ENCODE results near the gene SMC6. TPM values are rescaled to one million over a fixed set of nuclear protein-coding genes. Genes with fewer than 3 reads are reported as not detected.

The SMC6 gene
- total RNA-seq, 1 experiment from 2014 or later = 41.3 TPM

DNA sequence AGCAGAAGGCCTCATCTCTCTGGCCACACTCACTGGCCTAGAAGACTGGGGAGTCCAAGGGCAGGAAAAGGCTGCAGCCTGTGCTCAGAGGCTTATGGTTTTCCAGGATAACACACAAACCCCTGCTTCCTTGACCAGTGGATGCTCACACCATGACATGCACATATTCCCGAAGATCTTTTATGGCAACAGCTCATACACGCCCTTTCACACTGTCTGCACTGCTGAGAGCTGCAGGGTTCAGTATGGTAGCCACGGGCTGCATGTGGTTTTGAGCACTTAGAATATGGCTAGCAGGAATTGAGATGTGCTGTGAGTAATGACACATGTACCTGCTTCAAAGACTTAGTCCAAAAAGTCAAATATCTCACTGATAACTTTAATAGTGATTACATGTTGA is 117.4 kb downstream of the SMC6 start:
- intact Hi-C loops (cut with micrococcal nuclease; ENCODE audit: unreplicated experiment) = no loop called here
- H3K4me1 Mint-ChIP-seq (ENCODE audit: low read depth, unreplicated experiment) = no peaks in the 10 kb centered on the region

DNA sequence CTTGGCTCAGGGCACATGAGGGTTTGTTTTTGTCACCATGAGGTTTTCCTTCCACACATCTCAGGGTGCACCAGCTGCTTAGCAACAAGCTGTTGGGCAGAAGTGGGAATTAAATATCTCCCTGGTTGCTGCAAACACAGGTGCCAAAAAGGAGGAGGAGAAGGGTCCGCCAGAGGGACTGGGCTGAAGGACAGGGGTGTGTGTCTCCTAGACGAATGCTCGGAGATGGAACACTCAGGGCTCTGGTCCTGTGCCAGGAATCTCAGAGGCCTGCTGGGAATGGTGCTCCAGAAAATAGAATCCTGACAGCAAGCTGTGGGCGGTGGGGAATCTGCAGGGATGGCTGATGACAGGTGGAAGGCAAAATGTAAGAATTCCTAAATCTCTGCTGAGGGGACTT is 118.6 kb downstream of the SMC6 start:
- Mint-ChIP-seq H3K4me3 (ENCODE audit: unreplicated experiment) (no peak overlapping the region), H3K36me3 (ENCODE audit: insufficient read depth, unreplicated experiment) (no peaks in the 10 kb centered on the region), H3K27me3 (ENCODE audit: insufficient read depth, unreplicated experiment) (no peaks in the 10 kb centered on the region), H3K27ac (ENCODE audit: unreplicated experiment) (no peak overlapping the region), H3K9me3 (ENCODE audit: unreplicated experiment) (peaks cover 3% of the 10 kb centered on the region), H3K4me1 (ENCODE audit: low read depth, unreplicated experiment) (no peaks in the 10 kb centered on the region)
- TF ChIP-seq CTCF (IDR thresholded peaks at IDR 0.05; ENCODE audit: insufficient read depth in 1 of 2, low read depth in 1 of 2, low read length in 1 of 2, severe bottlenecking in 1 of 2, unreplicated experiment in 1 of 2) = no peak
- Histone ChIP-seq H3K27me3 (replicated peaks; ENCODE audit: control insufficient read depth, insufficient read depth, low read length) (no peaks in the 10 kb centered on the region), H3K4me3 (ENCODE audit: low read depth, low read length) (no peak overlapping the region), H3K9me3 (no peaks in the 10 kb centered on the region), H3K4me1 (no peaks in the 10 kb centered on the region), H3K36me3 (ENCODE audit: control insufficient read depth, insufficient read depth, low read length) (no peaks in the 10 kb centered on the region)
- BruUV-seq (replicated peaks) = no TSS peak
- ChIA-PET CTCF (no interaction called here), POLR2A (no interaction called here)
- intact Hi-C loops (cut with micrococcal nuclease; ENCODE audit: unreplicated experiment) = no loop called here
- no peak for DNase-seq

More for the DNA sequence above, 117.4 kb downstream of the SMC6 start:
- ChIA-PET CTCF (no interaction called here), POLR2A (no interaction called here)
- Mint-ChIP-seq H3K27ac (ENCODE audit: unreplicated experiment) (no peak overlapping the region), H3K4me3 (ENCODE audit: unreplicated experiment) (no peak overlapping the region), H3K27me3 (ENCODE audit: insufficient read depth, unreplicated experiment) (no peaks in the 10 kb centered on the region), H3K36me3 (ENCODE audit: insufficient read depth, unreplicated experiment) (no peaks in the 10 kb centered on the region), H3K9me3 (ENCODE audit: unreplicated experiment) (no peaks in the 10 kb centered on the region)
- no peaks in the 10 kb centered on the region for H3K27me3 ChIP-seq (replicated peaks; ENCODE audit: control insufficient read depth, insufficient read depth, low read length)
- no peak for DNase-seq
- H3K4me1 ChIP-seq = no peaks in the 10 kb centered on the region
- H3K4me3 ChIP-seq (ENCODE audit: low read depth, low read length) = no peak overlapping the region
- no TSS peak for BruUV-seq (replicated peaks)
- H3K9me3 ChIP-seq = no peaks in the 10 kb centered on the region
- H3K36me3 ChIP-seq (ENCODE audit: control insufficient read depth, insufficient read depth, low read length) = no peaks in the 10 kb centered on the region
- TF ChIP-seq CTCF (IDR thresholded peaks at IDR 0.05; ENCODE audit: insufficient read depth in 1 of 2, low read depth in 1 of 2, low read length in 1 of 2, severe bottlenecking in 1 of 2, unreplicated experiment in 1 of 2) = no peak

GRCh38 chr2:17630089-17630488 is 123.5 kb downstream of the SMC6 start:
- no peaks in the 10 kb centered on the region for H3K4me1 Mint-ChIP-seq (ENCODE audit: low read depth, unreplicated experiment)
- H3K27ac Mint-ChIP-seq (ENCODE audit: unreplicated experiment) = no peak overlapping the region
- CTCF ChIA-PET = interaction anchor here (1.3 kb wide), 1 partner anchor 16 kb away, joined by 4 read pairs; no protein-coding TSS in a partner anchor

More at GRCh38 chr2:17630089-17630488, 123.5 kb downstream of the SMC6 start:
- H3K4me1 ChIP-seq = no peaks in the 10 kb centered on the region
- no peaks in the 10 kb centered on the region for H3K36me3 Mint-ChIP-seq (ENCODE audit: insufficient read depth, unreplicated experiment)
- no peak for DNase-seq
- no peak for TF ChIP-seq CTCF (IDR thresholded peaks at IDR 0.05; ENCODE audit: insufficient read depth in 1 of 2, low read depth in 1 of 2, low read length in 1 of 2, severe bottlenecking in 1 of 2, unreplicated experiment in 1 of 2)
- POLR2A ChIA-PET = no interaction called here
- no peaks in the 10 kb centered on the region for H3K27me3 Mint-ChIP-seq (ENCODE audit: insufficient read depth, unreplicated experiment)
- H3K4me3 Mint-ChIP-seq (ENCODE audit: unreplicated experiment) = no peak overlapping the region
- H3K9me3 Mint-ChIP-seq (ENCODE audit: unreplicated experiment) = peaks cover 11% of the 10 kb centered on the region
- no peaks in the 10 kb centered on the region for H3K27me3 ChIP-seq (replicated peaks; ENCODE audit: control insufficient read depth, insufficient read depth, low read length)
- H3K9me3 ChIP-seq = no peaks in the 10 kb centered on the region
- BruUV-seq (replicated peaks) = no TSS peak
- H3K4me3 ChIP-seq (ENCODE audit: low read depth, low read length) = no peak overlapping the region
- intact Hi-C loops (cut with micrococcal nuclease; ENCODE audit: unreplicated experiment) = no loop called here
- H3K36me3 ChIP-seq (ENCODE audit: control insufficient read depth, insufficient read depth, low read length) = no peaks in the 10 kb centered on the region

All from Caco-2 (cell line).